ENCODE results near the gene TTLL7.

GRCh38 chr1:83923553-83923952 lies 75.4 kb downstream of the TTLL7 start:
- TF ChIP-seq CTCF (IDR thresholded peaks at IDR 0.05) (no peak), POLR2A (IDR thresholded peaks at IDR 0.05) (no peak)

Measured in esophagus squamous epithelium (tissue), 4 donors.